Esophagus muscularis mucosa (tissue), 3 donors: Measurements from ENCODE around the gene PECR.

Experiments used
- CTCF ChIP-seq, 3 experiments: fragments of 200-600 bp in 2 of 3; fragments of 450-650 bp in 1 of 3; sonication (generic) in 2 of 3; IDR thresholded peaks; one replicate each; pipeline ENCODE4 v1.5.1; 2017 to 2019; ENCODE audit warnings: antibody characterized with exemption in 3 of 3, mild to moderate bottlenecking in 2 of 3, moderate library complexity in 1 of 3
- EP300 ChIP-seq: sonication (generic); formaldehyde crosslinking; IDR thresholded peaks from one replicate; pipeline ENCODE4 v1.6.1; 2017; ENCODE audit warnings: antibody characterized with exemption

DNA sequence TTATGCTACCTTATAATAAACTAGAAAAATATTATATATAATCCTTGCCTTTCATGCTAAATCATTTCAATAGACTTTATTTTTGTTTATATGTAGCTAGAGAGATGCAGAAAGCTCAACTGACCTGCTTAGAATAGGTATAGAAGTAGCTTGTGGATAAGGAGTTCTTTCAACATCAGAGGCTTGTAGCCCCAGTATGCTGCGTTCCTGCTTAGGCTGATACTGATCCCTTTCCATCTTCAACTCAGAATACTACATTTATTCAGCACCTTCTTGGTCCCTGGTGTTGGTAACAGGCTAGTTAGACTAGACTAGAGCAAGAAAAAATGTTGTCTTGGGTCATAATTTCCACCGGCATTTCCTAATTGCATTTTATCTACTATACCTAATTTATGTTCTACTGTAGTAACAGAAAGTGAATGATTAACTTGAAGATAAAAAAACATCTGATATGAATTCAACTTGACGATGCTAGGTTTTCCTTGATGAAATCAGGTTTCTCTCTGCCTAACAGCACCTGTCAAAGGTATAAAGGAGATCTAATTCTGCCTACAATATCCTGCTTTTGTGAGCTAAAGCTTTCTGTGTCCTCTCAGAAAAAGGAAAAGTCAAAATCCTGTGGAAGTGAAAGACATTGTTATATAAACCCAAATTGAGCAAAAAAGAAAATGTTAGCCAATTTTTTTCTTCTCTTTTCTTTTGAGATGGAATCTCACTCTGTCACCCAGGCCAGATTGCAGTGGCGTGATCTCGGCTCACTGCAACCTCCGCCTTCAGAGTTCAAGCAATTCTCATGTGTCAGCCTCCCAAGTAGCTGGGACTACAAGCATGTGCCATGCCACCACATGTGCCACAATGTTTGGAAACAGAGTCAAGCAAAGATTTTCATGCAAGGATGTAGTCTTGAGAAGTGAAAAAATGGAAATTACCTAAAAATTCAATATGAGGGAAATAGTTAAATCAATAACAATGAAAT lies 5.8 kb downstream of the PECR start:
- no peak for TF ChIP-seq CTCF (IDR thresholded peaks at IDR 0.05)
- no peak for TF ChIP-seq EP300
